Sigmoid colon (tissue), 7 donors: Measurements from ENCODE around the gene IGFLR1. TPM values are rescaled to one million over a fixed set of nuclear protein-coding genes. Genes with fewer than 3 reads are reported as not detected.
A peak's percentile ranks its signal among the peaks of the same experiment; 100 is the strongest.

Experiments
- DNase-seq: peaks from one replicate; pipeline ENCODE4 v3.0.0-alpha.2; 2019
- H3K27ac ChIP-seq, 4 donors: fragments of 200-600 bp; sonication (generic); one replicate each; pipeline ENCODE4 v1.5.1; 2016 to 2019; ENCODE audit warnings: mild to moderate bottlenecking in 1 of 4
- H3K27me3 ChIP-seq, 3 donors: fragments of 200-600 bp; sonication (generic); one replicate each; pipeline ENCODE4 v1.5.1; 2019; ENCODE audit warnings: mild to moderate bottlenecking in 1 of 3
- H3K36me3 ChIP-seq, 4 donors: fragments of 200-600 bp; sonication (generic); one replicate each; pipeline ENCODE4 v1.5.1; 2016 to 2019
- H3K4me1 ChIP-seq, 4 donors: fragments of 200-600 bp; sonication (generic); one replicate each; pipeline ENCODE4 v1.5.1; 2017 to 2019
- H3K4me3 ChIP-seq, 4 donors: fragments of 200-600 bp; sonication (generic); one replicate each; pipeline ENCODE4 v1.5.1; 2017 to 2019; ENCODE audit warnings: mild to moderate bottlenecking in 2 of 4, moderate library complexity in 1 of 4
- H3K9me3 ChIP-seq, 4 donors: fragments of 200-600 bp in 3 of 4; sonication (generic) in 3 of 4; one replicate each; pipeline versions ENCODE4 v1.5.1 to v1.6.1; 2013 to 2019
- CTCF ChIP-seq, 4 experiments: fragments of 450-650 bp in 3 of 4; fragments of 200-600 bp in 1 of 4; IDR thresholded peaks; one replicate each; pipeline ENCODE4 v1.5.1; 2016 to 2019; ENCODE audit warnings: antibody characterized with exemption in 4 of 4, mild to moderate bottlenecking in 3 of 4, moderate library complexity in 2 of 4
- EP300 ChIP-seq, 4 donors: sonication (generic); formaldehyde crosslinking; IDR thresholded peaks; one replicate each; pipeline ENCODE4 v1.6.1; 2017; ENCODE audit warnings: antibody characterized with exemption in 4 of 4
- POLR2A ChIP-seq, 2 donors: fragments of 450-650 bp; IDR thresholded peaks; one replicate each; pipeline ENCODE4 v1.6.1; 2016; ENCODE audit warnings: antibody characterized with exemption in 2 of 2, mild to moderate bottlenecking in 2 of 2, moderate library complexity in 2 of 2
- POLR2AphosphoS5 ChIP-seq, 4 donors: sonication (generic); formaldehyde crosslinking; IDR thresholded peaks; one replicate each; pipeline ENCODE4 v1.6.1; 2017; ENCODE audit warnings: antibody characterized with exemption in 4 of 4
- WGBS, 2 donors: extraction: QIAGEN DNeasy Blood & Tissue Kit; methylation state at CpG; one replicate each; pipeline ENCODE4 v1.1.7; 2013; 5-methylcytosine and 5-hydroxymethylcytosine counted together
- intact Hi-C: fragments of 100-400 bp; cut with DNase I; formaldehyde crosslinking; loops from one replicate; pipeline ENCODE4 v1.15.1; 2023
- polyA plus RNA-seq, 3 donors: library from polyadenylated mRNA; stranded (reverse); fragments of 200-250 nt; gene quantifications; one replicate each; pipeline ENCODE4 v1.2.3, GENCODE V29; 2013
- total RNA-seq, 4 donors: library from RNA; depleted of rRNA; stranded (reverse); fragments of >200 nt; gene quantifications; one replicate each; pipeline ENCODE4 v1.1.0, GENCODE V29; 2016
- donor health status: healthy with polysubstance abuse.
- donor health status: Bipolar disorder and iron deficiency.
- donor health status: healthy.

The IGFLR1 gene
- total and polyA plus RNA-seq, 7 donors, result 2.5 to 25.0 (median 9.0) TPM

- no peak for TF ChIP-seq EP300 (IDR thresholded peaks at IDR 0.05)
- no peak for TF ChIP-seq POLR2AphosphoS5 (IDR thresholded peaks at IDR 0.05)
- TF ChIP-seq POLR2A (IDR thresholded peaks at IDR 0.05), result no peak
- no peak for TF ChIP-seq CTCF (IDR thresholded peaks at IDR 0.05)
- no peaks in the 10 kb centered on the region for H3K27me3 ChIP-seq
- DNase-seq, result no peak
- no peak overlapping the region for H3K4me3 ChIP-seq
- intact Hi-C loops, result no loop called here
- 92 to 94% methylated on average over 9 of the region's 9 CpGs for WGBS, 2 donors
- no peaks in the 10 kb centered on the region for H3K9me3 ChIP-seq
- H3K4me1 ChIP-seq, result peaks cover 0 to 33% (median 28%) of the 10 kb centered on the region in 4 donors
- H3K27ac ChIP-seq, result no peak overlapping the region
- H3K36me3 ChIP-seq, result peaks cover 29 to 57% (median 36%) of the 10 kb centered on the region in 4 donors
Measured at GRCh38 chr19:35720163-35720524, 22.1 kb downstream of the IGFLR1 start.

DNA sequence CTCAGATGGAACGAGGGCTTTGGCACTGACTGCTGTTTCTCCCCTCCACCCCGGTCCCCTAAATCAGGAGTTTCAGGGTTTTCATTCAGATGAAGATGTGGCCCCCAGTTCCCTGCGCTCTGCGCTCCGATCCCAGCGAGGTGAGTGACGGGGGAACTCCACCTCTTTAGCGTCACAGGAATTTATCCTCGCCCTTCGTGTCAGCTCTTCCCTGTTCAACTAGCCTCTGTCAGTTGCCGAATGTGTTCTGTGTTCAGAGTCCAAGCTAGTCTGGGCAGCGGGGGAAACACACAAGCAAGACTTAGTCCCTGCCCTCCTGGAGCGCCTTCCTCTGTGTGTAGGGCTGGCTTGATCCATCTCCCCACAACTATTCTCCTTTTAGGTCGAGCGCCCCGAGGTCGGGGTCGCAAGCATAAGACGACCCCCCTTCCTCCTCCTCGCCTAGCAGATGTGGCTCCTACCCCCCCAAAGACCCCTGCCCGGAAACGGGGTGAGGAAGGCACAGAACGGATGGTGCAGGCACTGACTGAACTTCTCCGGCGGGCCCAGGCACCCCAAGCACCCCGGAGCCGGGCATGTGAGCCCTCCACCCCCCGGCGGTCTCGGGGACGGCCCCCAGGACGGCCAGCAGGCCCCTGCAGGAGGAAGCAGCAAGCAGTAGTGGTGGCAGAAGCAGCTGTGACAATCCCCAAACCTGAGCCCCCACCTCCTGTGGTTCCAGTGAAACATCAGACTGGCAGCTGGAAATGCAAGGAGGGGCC, 22.7 kb downstream of the IGFLR1 start:
- H3K27me3 ChIP-seq, result no peaks in the 10 kb centered on the region
- H3K4me3 ChIP-seq, result peak overlapping the region in 1 of 4 donors; percentile 85
- TF ChIP-seq POLR2AphosphoS5 (IDR thresholded peaks at IDR 0.05) (no peak), EP300 (IDR thresholded peaks at IDR 0.05) (no peak), POLR2A (IDR thresholded peaks at IDR 0.05) (no peak), CTCF (IDR thresholded peaks at IDR 0.05) (no peak)
- H3K36me3 ChIP-seq, result peaks cover 23 to 52% (median 30%) of the 10 kb centered on the region in 4 donors
- intact Hi-C loops, result loop anchor here (2.0 to 5.0 kb wide), 2 partner anchors 21 to 92 kb away; partner anchors contain the start of gene RBM42
- peaks cover 0 to 33% (median 28%) of the 10 kb centered on the region in 4 donors for H3K4me1 ChIP-seq
- H3K9me3 ChIP-seq, result no peaks in the 10 kb centered on the region
- peak overlapping the region; percentile 88 to 97 (median 93) for H3K27ac ChIP-seq
- WGBS, 2 donors, result 91 to 92% methylated on average over 32 of the region's 32 CpGs
- no peak for DNase-seq

- H3K36me3 ChIP-seq, result peaks cover 13 to 41% (median 20%) of the 10 kb centered on the region in 4 donors
- peaks cover 0 to 33% (median 28%) of the 10 kb centered on the region in 4 donors for H3K4me1 ChIP-seq
- peak overlapping the region; percentile 88 to 97 (median 93) for H3K27ac ChIP-seq
- 0 to 1% methylated on average over 42 of the region's 42 CpGs for WGBS, 2 donors
- no peak for DNase-seq
- intact Hi-C loops, result loop anchor here (2.0 to 5.0 kb wide), 2 partner anchors 22 to 91 kb away; partner anchors contain the start of gene RBM42
- no peaks in the 10 kb centered on the region for H3K9me3 ChIP-seq
- H3K4me3 ChIP-seq, result peak overlapping the region; percentile 85 to 99 (median 94)
- H3K27me3 ChIP-seq, result no peaks in the 10 kb centered on the region
- no peak for TF ChIP-seq POLR2A (IDR thresholded peaks at IDR 0.05)
Measured at GRCh38 chr19:35718345-35719041, 23.8 kb downstream of the IGFLR1 start.

DNA sequence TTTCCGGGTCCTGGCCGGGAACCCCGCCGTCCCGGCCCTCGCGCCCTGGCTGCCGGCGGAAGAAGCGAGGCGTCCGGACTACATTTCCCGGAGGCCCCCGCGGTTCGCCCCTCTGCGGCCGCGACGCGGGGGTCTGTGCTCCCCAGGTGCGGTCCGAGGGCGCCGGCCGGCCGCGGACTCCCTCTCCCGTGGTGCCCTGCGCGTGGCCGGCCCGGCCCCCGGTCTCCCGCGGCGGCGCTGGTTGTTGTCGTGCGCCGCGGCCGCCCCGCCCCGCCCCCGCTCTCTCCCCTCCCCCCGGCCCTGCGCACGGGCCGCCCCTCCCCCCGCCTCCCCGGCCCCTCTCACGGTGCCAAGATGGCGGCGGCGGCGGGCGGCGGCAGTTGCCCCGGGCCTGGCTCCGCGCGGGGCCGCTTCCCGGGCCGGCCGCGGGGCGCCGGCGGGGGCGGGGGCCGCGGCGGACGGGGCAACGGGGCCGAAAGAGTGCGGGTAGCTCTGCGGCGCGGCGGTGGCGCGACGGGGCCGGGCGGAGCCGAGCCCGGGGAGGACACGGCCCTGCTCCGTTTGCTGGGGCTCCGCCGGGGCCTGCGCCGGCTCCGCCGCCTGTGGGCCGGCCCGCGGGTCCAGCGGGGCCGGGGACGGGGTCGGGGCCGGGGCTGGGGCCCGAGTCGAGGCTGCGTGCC, 24.4 kb downstream of the IGFLR1 start, which contains the start of gene KMT2B:
Gene KMT2B (plus strand): TSS at position 339 of the 680 bp plus-strand sequence. CDS start 16 bp downstream, at position 355.
- Histone ChIP-seq H3K27ac (peak within 1 kb of the TSS; percentile 90 to 97 (median 93)), H3K36me3 (peaks cover 7 to 34% (median 13%) of the 10 kb centered on the region in 4 donors), H3K9me3 (no peaks in the 10 kb centered on the region), H3K4me3 (peak within 1 kb of the TSS; percentile 85 to 99 (median 94)), H3K27me3 (no peaks in the 10 kb centered on the region), H3K4me1 (peaks cover 0 to 33% (median 28%) of the 10 kb centered on the region in 4 donors)
- WGBS, 2 donors, result 1% methylated on average over 108 of the region's 109 CpGs
- TF ChIP-seq CTCF (IDR thresholded peaks at IDR 0.05), result no peak
- TF ChIP-seq POLR2AphosphoS5 (IDR thresholded peaks at IDR 0.05), result peak in 2 of 4 donors; percentile 37 to 42
- intact Hi-C loops, result loop anchor here (1.0 to 5.0 kb wide), 6 partner anchors 15 to 213 kb away; partner anchors contain the start of genes HSPB6, RBM42 and TMEM147
- peak; percentile 77 for DNase-seq
